HepG2 (cell line): ENCODE results near the gene CDH13. TPM values are rescaled to one million over a fixed set of nuclear protein-coding genes. Genes with fewer than 3 reads are reported as not detected.
A peak's percentile ranks its signal among the peaks of the same experiment; 100 is the strongest.

Experiments
- ATAC-seq: fragments of 200-7000 bp; cut with Tn5 transposase; 3 replicates; pipeline ENCODE4 v1.9.1; 2020; ENCODE audit warnings: mild to moderate bottlenecking, moderate library complexity
- BruUV-seq: library from RNA; stranded (reverse); fragments of 400-500 nt; replicated peaks from 2 replicates; lab custom pipeline; 2021; lab: Mats Ljungman, UMichigan
- CTCF ChIA-PET: fragments of 300-600 bp; formaldehyde crosslinking; extraction: SDS; loops from one replicate; lab custom pipeline; 2021; ENCODE audit warnings: low total read pairs, inconsistent platforms, low intra/inter-chr PET ratio; lab: Yijun Ruan, JAX
- POLR2A ChIA-PET: fragments of 350-600 bp; sonication (Branson Sonifier 250); formaldehyde crosslinking; loops from one replicate; lab custom pipeline; 2020; ENCODE audit warnings: antibody characterized with exemption, inconsistent platforms; lab: Yijun Ruan, JAX
- DNase-seq: peaks from one replicate; pipeline ENCODE4 v3.0.0-alpha.2; 2015; ENCODE audit warnings: low spot score
- FAIRE-seq: peaks from 3 replicates; lab custom pipeline; 2011; peaks lifted over from hg19 to GRCh38; lab: Jason Lieb, UNC
- H2AFZ ChIP-seq: one replicate; pipeline ENCODE4 v1.6.1; 2011; ENCODE audit warnings: low read length, inconsistent platforms
- H3K27ac ChIP-seq: fragments of 300-600 bp; 3 replicates; pipeline ENCODE4 v1.8.0; 2011; ENCODE audit warnings: mixed run types, mild to moderate bottlenecking, mixed read lengths, low read length, inconsistent platforms; ENCODE audit not compliant: insufficient read depth; ENCODE audit errors: extremely low read length
- H3K27me3 ChIP-seq, 2 experiments: fragments of 200-600 bp in 1 of 2; 2 replicates in 1 of 2; 3 replicates in 1 of 2; pipeline versions ENCODE4 v1.6.0 to v1.8.0; 2011; ENCODE audit warnings: low read length in 2 of 2, mild to moderate bottlenecking in 2 of 2, moderate library complexity in 2 of 2, inconsistent platforms in 1 of 2; ENCODE audit not compliant: insufficient read depth in 2 of 2, control insufficient read depth in 1 of 2
- H3K36me3 ChIP-seq, 2 experiments: fragments of 200-600 bp in 1 of 2; replicated peaks in 1 of 2; 2 replicates in 1 of 2; 3 replicates in 1 of 2; pipeline versions ENCODE4 v1.5.1 to v1.8.0; 2011; ENCODE audit warnings: low read length in 2 of 2, inconsistent platforms in 1 of 2; ENCODE audit not compliant: insufficient read depth in 2 of 2, control insufficient read depth in 1 of 2
- H3K4me1 ChIP-seq: 2 replicates; pipeline ENCODE4 v1.5.1; 2012; ENCODE audit warnings: low read length, inconsistent platforms; ENCODE audit not compliant: insufficient read depth
- H3K4me2 ChIP-seq: 2 replicates; pipeline ENCODE4 v1.6.0; 2011; ENCODE audit warnings: low read depth, low read length, inconsistent platforms
- H3K4me3 ChIP-seq, 3 experiments: fragments of 200-600 bp in 1 of 3; sonication (generic), shearing (Covaris generic) in 1 of 3; replicated peaks in 1 of 3; 2 replicates each; pipeline ENCODE4 v1.5.1; 2011 to 2016; ENCODE audit warnings: low read length in 3 of 3, inconsistent platforms in 2 of 3, low read depth in 2 of 3, mild to moderate bottlenecking in 2 of 3, control low read depth in 1 of 3, mixed read lengths in 1 of 3; ENCODE audit not compliant: insufficient read depth in 1 of 3
- H3K79me2 ChIP-seq: one replicate; pipeline ENCODE4 v1.6.1; 2011; ENCODE audit warnings: low read length, inconsistent platforms; ENCODE audit not compliant: insufficient read depth
- H3K9ac ChIP-seq: 2 replicates; pipeline ENCODE4 v1.6.0; 2011; ENCODE audit warnings: mild to moderate bottlenecking, low read depth, low read length, inconsistent platforms; ENCODE audit not compliant: insufficient read depth
- H3K9me3 ChIP-seq: 2 replicates; pipeline ENCODE4 v1.5.1; 2012; ENCODE audit warnings: mild to moderate bottlenecking, low read length
- H4K20me1 ChIP-seq: 2 replicates; pipeline ENCODE4 v1.6.0; 2011; ENCODE audit warnings: inconsistent platforms, mild to moderate bottlenecking, low read length, moderate library complexity; ENCODE audit not compliant: insufficient read depth
- GTF2F1 ChIP-seq: fragments of 150-350 bp; IDR thresholded peaks from 2 replicates; pipeline ENCODE4 v1.6.1; 2014; ENCODE audit warnings: low read length
- IRF2 ChIP-seq: IDR thresholded peaks from 2 replicates; pipeline ENCODE4 v1.6.1; 2018; ENCODE audit warnings: missing genetic modification reagents, missing compliant biosample characterization
- KDM4B ChIP-seq: sonication (generic); formaldehyde crosslinking; IDR thresholded peaks from 2 replicates; pipeline ENCODE4 v1.4.0; 2020; ENCODE audit warnings: missing genetic modification reagents
- LCORL ChIP-seq, 2 experiments: fragments of 450-650 bp in 1 of 2; sonication (generic) in 1 of 2; formaldehyde crosslinking in 1 of 2; IDR thresholded peaks; 2 replicates each; pipeline versions ENCODE4 v1.5.0 to v1.6.1; 2017 to 2020; ENCODE audit warnings: antibody characterized with exemption in 1 of 2, missing genetic modification reagents in 1 of 2
- MTA3 ChIP-seq: sonication (generic); formaldehyde crosslinking; IDR thresholded peaks from 2 replicates; pipeline ENCODE4 v1.4.0; 2020; ENCODE audit warnings: missing genetic modification reagents
- NFIC ChIP-seq: IDR thresholded peaks from 2 replicates; pipeline ENCODE4 v1.6.1; 2012; ENCODE audit warnings: mild to moderate bottlenecking, low read length, inconsistent platforms
- NFKBIZ ChIP-seq: IDR thresholded peaks from 2 replicates; pipeline ENCODE4 v1.6.1; 2018; ENCODE audit warnings: missing genetic modification reagents, missing compliant biosample characterization
- NPAS2 ChIP-seq: sonication (generic); formaldehyde crosslinking; IDR thresholded peaks from 2 replicates; pipeline ENCODE4 v1.8.0; 2022; ENCODE audit warnings: mild to moderate bottlenecking, missing genetic modification reagents, borderline replicate concordance
- RFX1 ChIP-seq: fragments of 450-650 bp; IDR thresholded peaks from 2 replicates; pipeline ENCODE4 v1.6.1; 2017
- SRF ChIP-seq: IDR thresholded peaks from 2 replicates; pipeline ENCODE4 v1.6.1; 2011; ENCODE audit warnings: mild to moderate bottlenecking, low read depth, low read length, moderate library complexity
- ZNF564 ChIP-seq: sonication (generic); formaldehyde crosslinking; IDR thresholded peaks from 2 replicates; pipeline ENCODE4 v1.8.1; 2023; ENCODE audit warnings: mild to moderate bottlenecking, missing genetic modification reagents
- WGBS: methylation state at CpG from one replicate; pipeline ENCODE4 v1.1.6; 2017; ENCODE audit warnings: low lambda C conversion rate; 5-methylcytosine and 5-hydroxymethylcytosine counted together
- in situ Hi-C: cut with HindIII; loops from 2 replicates; pipeline ENCODE4 v1.10.0; 2017; ENCODE audit warnings: low pct_unique_long_range_greater_than_20kb; ENCODE audit not compliant: extremely low pct_ligation_motif_present
- intact Hi-C: fragments of 100-400 bp; cut with micrococcal nuclease; formaldehyde crosslinking; loops from one replicate; pipeline ENCODE4 v1.10.0; 2022; ENCODE audit not compliant: unreplicated experiment
- polyA plus RNA-seq, 8 experiments: library from polyadenylated mRNA; depleted of rRNA in 3 of 8; stranded (reverse) in 7 of 8; unstranded in 1 of 8; fragments of >200 nt; fragmentation: Illumina TruSeq in 4 of 8; extraction: Trizol in 4 of 8; gene quantifications; 2 replicates each; pipeline versions ENCODE4 v1.2.1 to v1.2.3, GENCODE V29; 2011 to 2016; ENCODE audit warnings: low read depth in 4 of 8, missing spikeins in 1 of 8, mixed read lengths in 1 of 8; ENCODE audit not compliant: insufficient read depth in 1 of 8
- total RNA-seq, 5 experiments: library from RNA; depleted of rRNA; stranded (reverse); fragments of >200 nt; fragmentation: Illumina TruSeq; extraction: Trizol; gene quantifications; 2 replicates each; pipeline ENCODE4 v1.2.3, GENCODE V29; 2016; ENCODE audit warnings: low read depth in 1 of 5
- TF ChIP-seq, protein P1 (sequence below): sonication (generic); formaldehyde crosslinking; IDR thresholded peaks from 2 replicates; pipeline ENCODE4 v1.4.0; 2020; ENCODE audit warnings: mild to moderate bottlenecking, missing genetic modification reagents
- TF ChIP-seq, protein P2 (sequence below): sonication (generic); formaldehyde crosslinking; conservative IDR thresholded peaks from 2 replicates; pipeline ENCODE4 v1.8.0; 2022; ENCODE audit warnings: low read depth, missing genetic modification reagents
- TF ChIP-seq, protein P3 (sequence below): sonication (generic); IDR thresholded peaks from 2 replicates; pipeline ENCODE4 v1.6.1; 2016; ENCODE audit warnings: low read depth, borderline replicate concordance

The CDH13 gene
- total and polyA plus RNA-seq, 2 of the 13 experiments (the other 11 are each of a cell fraction or from before 2014, with no cell fraction given): not detected

DNA sequence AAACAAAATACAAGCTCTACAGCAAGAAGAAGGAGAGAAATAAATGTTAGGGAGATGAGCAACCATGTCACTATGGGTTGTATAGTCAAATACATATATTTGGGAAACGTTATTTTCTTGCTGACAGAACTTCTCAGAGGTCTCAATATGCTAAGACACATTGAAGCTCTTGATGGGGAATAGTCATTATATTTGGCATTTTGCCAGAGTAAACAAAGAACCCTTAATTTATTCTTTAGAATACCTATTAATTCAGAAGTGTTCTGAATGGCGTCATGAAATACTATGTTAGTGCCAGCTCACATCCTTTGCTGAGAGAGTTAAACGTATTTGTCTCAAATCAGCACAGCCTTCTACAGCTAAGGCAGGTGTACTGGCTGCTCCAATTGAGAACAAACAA is 458.9 kb downstream of the CDH13 start:
- DNase-seq: no peak
- no TSS peak for BruUV-seq
- no peak overlapping the region for H3K4me3 ChIP-seq
- peaks cover 15% of the 10 kb centered on the region; the same call in 1 of the 2 replicates for H3K9me3 ChIP-seq
- H3K9ac ChIP-seq: no peak overlapping the region
- H3K27me3 ChIP-seq: no peaks in the 10 kb centered on the region
- H3K79me2 ChIP-seq: no peaks in the 10 kb centered on the region
- no peak for ATAC-seq
- H2AFZ ChIP-seq: no peak overlapping the region
- H3K4me1 ChIP-seq: no peaks in the 10 kb centered on the region
- TF ChIP-seq LCORL (IDR thresholded peaks at IDR 0.05) (peak; percentile 68), LCORL (CRISPR knock-in tag; IDR thresholded peaks at IDR 0.05) (no peak)
- TF ChIP-seq, protein P1, sequence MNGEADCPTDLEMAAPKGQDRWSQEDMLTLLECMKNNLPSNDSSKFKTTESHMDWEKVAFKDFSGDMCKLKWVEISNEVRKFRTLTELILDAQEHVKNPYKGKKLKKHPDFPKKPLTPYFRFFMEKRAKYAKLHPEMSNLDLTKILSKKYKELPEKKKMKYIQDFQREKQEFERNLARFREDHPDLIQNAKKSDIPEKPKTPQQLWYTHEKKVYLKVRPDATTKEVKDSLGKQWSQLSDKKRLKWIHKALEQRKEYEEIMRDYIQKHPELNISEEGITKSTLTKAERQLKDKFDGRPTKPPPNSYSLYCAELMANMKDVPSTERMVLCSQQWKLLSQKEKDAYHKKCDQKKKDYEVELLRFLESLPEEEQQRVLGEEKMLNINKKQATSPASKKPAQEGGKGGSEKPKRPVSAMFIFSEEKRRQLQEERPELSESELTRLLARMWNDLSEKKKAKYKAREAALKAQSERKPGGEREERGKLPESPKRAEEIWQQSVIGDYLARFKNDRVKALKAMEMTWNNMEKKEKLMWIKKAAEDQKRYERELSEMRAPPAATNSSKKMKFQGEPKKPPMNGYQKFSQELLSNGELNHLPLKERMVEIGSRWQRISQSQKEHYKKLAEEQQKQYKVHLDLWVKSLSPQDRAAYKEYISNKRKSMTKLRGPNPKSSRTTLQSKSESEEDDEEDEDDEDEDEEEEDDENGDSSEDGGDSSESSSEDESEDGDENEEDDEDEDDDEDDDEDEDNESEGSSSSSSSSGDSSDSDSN: no peak
- H3K4me2 ChIP-seq: no peak overlapping the region
- FAIRE-seq: no peak
- intact Hi-C loops: no loop called here
- 0% methylated on average over 3 of the region's 3 CpGs for WGBS
- no peak overlapping the region for H3K27ac ChIP-seq
- H4K20me1 ChIP-seq: no peaks in the 10 kb centered on the region
- POLR2A ChIA-PET: no interaction called here
- CTCF ChIA-PET: no interaction called here
- in situ Hi-C loops: no loop called here
- no peaks in the 10 kb centered on the region for H3K36me3 ChIP-seq

DNA sequence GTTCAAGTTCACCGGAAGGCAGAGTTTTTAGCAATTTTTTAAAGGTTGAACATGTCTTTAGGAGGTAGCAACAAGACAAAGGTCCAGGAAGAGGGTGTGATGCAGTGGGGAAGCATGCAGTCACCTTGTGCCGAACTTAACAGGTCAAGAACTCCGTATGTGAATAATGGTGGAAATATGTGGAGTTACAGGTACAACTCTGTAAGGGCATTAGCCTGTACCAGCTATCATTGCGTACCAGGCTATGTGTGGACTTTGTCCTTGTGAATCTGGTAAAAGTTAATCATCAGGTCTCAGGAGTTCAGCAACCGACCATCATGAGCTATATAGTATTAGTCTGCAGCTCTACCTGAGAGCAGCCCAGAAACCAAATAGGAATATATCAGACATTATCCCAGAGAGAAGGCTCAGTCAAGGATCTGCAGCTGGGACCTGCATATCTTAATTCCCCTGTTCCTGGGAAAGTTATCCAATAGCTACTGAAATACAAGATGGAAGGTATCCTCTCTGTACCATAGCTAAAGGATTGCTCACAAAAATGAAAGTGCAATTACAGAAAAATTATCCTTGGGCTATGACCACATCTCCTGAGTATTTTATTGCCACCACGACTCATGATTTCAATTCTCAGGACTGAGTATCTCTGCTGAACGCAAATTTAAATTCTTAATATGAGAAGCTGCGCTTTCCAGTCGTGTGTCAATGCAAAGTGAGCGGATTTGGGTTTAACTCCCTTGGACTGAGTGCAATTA is 469.3 kb downstream of the CDH13 start:
- no peak overlapping the region for H2AFZ ChIP-seq
- ChIA-PET POLR2A (no interaction called here), CTCF (no interaction called here)
- FAIRE-seq (no peak), DNase-seq (no peak), ATAC-seq (no peak)
- in situ Hi-C loops (no loop called here), intact Hi-C loops (no loop called here)
- H3K4me3 ChIP-seq: no peak overlapping the region
- 4% methylated on average over 10 of the region's 10 CpGs for WGBS
- H3K79me2 ChIP-seq: no peaks in the 10 kb centered on the region
- no peaks in the 10 kb centered on the region for H3K27me3 ChIP-seq
- no peaks in the 10 kb centered on the region for H3K36me3 ChIP-seq
- no TSS peak for BruUV-seq
- no peaks in the 10 kb centered on the region for H4K20me1 ChIP-seq
- no peaks in the 10 kb centered on the region for H3K4me1 ChIP-seq
- H3K9me3 ChIP-seq: peaks cover 25% of the 10 kb centered on the region; the same call in 1 of the 2 replicates
- H3K27ac ChIP-seq: no peak overlapping the region
- H3K9ac ChIP-seq: no peak overlapping the region
- no peak overlapping the region for H3K4me2 ChIP-seq
- TF ChIP-seq, protein P2, sequence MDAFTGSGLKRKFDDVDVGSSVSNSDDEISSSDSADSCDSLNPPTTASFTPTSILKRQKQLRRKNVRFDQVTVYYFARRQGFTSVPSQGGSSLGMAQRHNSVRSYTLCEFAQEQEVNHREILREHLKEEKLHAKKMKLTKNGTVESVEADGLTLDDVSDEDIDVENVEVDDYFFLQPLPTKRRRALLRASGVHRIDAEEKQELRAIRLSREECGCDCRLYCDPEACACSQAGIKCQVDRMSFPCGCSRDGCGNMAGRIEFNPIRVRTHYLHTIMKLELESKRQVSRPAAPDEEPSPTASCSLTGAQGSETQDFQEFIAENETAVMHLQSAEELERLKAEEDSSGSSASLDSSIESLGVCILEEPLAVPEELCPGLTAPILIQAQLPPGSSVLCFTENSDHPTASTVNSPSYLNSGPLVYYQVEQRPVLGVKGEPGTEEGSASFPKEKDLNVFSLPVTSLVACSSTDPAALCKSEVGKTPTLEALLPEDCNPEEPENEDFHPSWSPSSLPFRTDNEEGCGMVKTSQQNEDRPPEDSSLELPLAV (CRISPR knock-in tag): no peak
- TF ChIP-seq, protein P3, sequence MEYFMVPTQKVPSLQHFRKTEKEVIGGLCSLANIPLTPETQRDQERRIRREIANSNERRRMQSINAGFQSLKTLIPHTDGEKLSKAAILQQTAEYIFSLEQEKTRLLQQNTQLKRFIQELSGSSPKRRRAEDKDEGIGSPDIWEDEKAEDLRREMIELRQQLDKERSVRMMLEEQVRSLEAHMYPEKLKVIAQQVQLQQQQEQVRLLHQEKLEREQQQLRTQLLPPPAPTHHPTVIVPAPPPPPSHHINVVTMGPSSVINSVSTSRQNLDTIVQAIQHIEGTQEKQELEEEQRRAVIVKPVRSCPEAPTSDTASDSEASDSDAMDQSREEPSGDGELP: no peak
- TF ChIP-seq KDM4B (CRISPR knock-in tag) (no peak), IRF2 (CRISPR knock-in tag) (no peak), GTF2F1 (no peak), NFKBIZ (CRISPR knock-in tag) (no peak), ZNF564 (CRISPR knock-in tag) (no peak), SRF (no peak), NPAS2 (CRISPR knock-in tag) (no peak), MTA3 (CRISPR knock-in tag) (no peak), RFX1 (no peak), NFIC (no peak)
